GM18907 (cell line): ENCODE data around the gene PARM1.

Experiments used
- ATAC-seq: cut with Tn5 transposase; IDR thresholded peaks from one replicate; pipeline ENCODE4 v1.9.1; 2021; ENCODE audit warnings: mild to moderate bottlenecking, moderate library complexity; ENCODE audit not compliant: unreplicated experiment

PARM1 gene

DNA sequence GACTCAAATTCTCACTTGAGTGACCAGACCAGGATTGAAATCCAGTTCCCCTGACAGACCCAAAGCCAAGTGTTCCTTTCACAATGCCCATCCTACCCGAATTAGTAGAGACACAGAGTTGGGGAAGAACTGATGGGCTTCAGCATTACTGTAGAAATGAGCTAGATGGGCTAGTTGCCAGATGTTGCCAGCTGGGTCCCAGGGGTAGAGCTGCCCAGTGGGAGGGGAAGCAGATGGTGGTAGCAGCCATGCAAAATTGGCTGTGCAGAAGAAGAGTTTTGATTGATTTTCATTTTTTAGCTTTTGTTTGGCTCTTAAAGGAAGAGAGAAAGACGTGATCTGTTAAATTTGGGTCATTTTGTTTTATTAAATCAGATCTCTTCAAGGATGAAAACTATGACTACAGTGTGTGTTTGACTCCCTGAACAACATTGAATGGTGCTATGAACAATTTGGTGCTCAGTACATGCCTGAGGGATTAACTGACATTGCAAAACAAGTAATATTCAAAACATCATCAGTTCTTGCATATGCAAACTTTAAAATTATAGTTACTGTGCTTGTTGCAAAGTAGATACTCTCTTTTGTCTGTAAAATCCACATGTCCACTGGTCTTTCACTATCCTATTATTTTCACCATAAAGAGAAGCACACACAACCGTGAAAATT lies 86.0 kb downstream of the PARM1 start:
- ATAC-seq: no peak

DNA sequence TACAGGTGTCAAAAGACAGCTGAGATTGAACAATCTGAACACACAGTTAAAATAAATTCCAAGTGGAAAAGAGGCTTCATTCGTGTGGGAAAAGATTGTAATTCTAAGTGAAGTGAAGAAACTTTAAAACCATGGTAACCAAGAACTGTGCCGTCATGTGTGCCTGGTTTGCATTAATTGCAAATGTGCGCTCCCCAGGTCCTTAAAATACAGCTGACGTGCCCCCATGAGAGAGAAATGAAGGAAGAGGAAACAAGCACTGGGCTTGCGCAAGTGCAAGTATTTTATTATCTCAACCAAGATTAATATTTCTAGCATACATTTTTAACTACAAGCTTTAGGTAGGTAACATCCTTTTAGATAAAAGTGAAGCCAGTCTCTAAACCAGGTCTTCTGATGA lies 92.5 kb downstream of the PARM1 start:
- ATAC-seq: no peak

DNA sequence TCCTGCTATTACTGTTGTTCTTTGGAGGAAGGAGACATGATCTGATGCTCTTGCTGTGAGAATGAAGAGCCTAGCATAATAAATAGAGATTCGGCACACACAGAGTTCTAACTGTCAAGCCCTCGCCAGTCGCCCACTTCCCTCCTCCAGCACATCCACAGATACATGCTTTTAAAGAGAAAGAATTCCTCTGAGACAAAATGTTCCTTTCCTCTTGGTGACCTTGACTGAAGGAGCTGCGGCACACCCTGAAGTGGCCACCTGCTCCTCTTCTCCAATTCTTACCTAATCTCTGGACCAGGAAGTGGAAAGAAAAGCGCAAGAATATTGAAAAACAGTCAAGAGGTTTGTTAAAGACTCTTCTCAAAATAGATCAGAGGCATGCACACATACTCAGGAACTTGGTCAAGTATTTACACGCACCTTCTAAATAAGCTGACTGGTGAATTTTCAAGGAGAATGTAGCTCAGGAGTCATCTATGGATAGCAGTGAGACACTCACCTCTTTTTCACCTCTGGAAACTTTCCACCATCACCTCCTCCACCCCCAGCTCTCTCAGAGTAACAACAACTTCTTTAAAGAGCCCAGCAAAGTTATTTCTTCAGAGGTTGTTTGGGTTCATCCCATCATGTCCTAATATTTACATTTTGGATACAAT lies 95.4 kb downstream of the PARM1 start:
- no peak for ATAC-seq

DNA sequence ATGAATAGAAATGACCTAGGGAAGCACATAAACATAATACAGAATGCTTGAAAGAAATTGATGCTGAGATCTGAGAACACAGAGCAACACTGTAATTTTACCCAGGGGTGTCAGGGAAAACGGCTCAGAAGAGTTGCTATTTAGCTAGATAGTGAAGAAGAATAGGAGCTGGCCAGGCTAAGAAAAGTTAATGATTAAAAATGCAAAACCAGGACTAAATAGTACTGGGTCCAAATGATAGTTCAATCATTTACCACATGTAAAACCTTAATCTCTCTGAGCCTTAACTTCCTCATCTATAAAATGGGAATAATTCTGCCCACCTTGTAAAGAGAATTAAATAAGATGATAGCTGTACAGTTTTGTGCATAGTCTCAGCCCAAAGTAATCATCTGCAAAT lies 97.1 kb downstream of the PARM1 start:
- ATAC-seq: no peak

DNA sequence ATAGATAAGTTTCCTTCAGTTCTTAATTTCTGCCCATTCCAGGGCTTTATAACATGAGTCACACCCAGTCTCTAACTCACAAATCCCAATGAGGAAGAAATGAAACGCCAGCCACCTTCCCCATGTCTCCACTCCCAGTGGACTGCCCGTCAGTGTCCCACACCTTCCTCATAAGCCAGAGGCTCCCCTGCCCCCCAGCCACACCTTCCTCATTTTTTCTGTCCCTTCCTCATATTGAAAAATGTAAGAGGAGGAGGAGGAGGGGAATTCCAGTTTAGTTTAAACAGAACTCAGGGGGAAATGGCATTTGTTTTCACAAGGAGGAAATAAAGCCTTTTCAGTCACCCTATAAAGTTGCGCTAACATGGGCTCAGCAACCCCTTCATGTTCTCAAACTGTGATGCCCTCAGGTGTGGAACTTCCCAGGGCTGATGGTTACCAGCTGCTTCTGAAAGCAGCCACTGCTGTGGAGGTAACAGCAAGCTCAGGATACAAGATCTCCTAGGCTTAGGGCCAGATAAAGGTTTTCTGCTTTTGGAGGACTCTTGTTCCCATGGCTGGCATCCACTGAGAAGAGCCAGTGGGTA lies 97.8 kb downstream of the PARM1 start:
- no peak for ATAC-seq

DNA sequence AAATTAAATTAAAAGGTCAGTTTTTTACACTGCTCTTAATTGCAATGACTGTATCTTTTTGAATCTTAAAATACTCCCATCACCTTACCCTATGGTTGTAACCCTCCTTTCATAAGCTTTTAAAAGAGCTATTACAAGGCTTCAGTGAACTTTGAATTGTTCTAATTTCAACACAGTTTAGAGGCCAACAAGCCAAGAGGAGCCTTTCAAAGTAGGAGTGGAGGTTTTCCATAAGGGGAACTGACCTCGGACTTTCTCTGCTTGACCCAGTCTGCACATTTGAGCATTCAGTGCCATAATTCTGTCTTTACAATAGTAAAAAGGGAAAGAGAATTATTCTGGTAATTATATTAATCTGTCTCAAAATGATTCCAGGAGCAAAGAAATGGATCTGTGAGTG lies 98.9 kb downstream of the PARM1 start:
- ATAC-seq: no peak

DNA sequence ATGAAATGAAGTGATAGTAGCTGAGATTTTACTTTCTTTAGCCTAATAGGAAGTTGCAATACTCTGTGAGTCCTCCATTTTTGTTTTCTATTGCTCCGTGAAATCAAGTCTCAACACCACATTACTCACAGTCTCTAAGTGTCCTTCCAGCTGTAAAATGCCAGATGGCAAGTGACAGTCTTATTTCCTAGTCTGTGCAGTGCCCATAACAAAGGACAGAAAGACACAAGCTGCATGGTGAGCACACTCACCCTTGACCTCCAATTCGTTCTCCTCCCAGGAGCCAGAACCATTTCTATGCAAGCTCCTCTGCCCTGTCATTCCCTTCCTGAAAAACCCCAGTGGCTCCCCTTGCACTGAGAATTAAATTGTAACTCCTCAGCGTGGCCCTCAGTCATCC lies 101.6 kb downstream of the PARM1 start:
- ATAC-seq: no peak

DNA sequence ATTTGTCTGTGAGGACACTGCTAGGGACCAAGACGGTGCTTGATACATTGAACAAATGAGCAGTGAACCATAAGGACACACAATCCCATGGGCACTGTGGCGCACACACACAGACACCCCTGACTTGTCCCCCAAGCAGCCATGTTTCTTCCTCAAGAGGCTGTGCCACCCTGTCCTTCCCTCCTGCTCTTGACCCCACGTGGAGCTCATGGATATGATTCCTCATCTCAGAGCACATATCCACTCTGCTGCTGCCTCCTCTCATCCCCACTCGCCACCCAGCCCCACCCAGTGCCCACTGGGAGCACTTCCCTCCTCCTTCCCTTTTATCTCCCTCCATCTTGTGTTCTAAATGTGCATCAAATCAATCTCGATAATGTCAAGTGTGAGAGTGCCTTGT lies 102.4 kb downstream of the PARM1 start:
- ATAC-seq: no peak

DNA sequence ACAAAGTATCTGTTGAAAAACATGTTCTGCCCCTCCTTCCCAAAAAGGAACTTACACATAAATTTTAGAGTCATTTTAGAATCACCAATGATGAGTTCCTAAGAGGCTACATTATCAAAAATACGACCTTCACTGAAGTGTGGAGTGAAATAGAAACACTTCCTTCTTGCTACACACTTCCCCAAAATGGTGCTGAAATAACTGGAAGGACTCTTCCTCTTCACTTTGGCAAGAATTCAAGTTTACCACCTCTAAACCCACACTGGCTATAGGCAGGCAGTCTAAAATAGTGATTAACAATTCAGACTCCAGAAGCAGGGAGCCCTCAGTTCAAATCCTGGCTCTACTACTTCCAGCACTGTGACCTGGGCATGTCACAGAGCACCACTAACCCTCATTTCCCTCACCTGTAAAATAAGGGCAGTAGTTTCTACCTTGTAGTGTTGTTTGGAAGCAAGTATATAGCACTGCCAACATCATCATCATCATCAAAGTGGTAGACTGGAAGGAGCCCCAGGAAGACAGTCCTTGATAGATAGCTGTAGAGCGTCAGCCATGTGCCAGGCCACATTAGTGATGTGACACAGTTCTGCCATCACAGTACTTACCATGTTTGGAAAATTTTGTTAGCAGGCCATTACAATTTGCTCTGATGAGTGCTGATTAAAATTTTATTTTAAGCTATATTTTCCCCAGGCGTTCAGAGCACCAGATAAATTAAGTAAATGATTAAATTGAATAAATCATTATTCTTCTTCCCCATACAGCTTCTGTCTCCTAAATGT lies 103.3 kb downstream of the PARM1 start:
- no peak for ATAC-seq

DNA sequence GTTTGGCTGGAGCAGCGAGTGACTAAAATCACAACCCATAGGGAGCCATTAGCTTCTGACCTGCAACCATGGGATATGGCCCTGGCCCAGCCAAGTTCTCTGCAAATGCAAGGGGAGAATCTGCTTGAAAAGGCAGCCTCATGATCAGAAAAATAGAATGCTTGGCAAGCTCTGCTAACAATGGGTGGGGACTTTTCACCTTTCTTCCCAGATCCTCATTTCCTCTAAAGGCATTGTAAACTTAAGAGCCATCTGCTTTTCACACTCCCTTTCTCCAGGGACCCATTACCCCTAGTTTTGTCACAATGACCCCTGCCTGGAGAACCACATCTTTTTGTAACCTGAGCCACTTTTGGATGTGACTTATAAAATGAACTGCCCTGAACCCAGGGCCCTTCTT lies 104.3 kb downstream of the PARM1 start:
- no peak for ATAC-seq

DNA sequence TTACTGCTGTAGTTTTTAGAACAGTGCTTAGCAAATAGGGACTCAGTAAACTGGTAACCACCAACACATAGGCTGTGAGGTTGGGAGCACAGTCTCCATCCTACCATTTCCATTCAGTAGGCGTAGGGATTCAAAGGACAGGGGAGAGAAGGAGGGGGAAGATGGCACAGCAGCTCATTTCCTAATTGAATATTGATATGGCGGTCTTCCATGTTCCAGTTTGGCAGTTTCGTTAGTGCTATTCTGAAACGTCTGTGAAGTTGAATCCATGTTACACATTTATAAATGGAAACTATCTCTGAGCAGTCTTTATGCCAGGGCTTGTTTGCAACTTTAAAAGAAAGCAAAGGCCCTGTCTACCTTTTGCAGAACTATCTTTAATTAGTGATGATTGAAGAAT lies 105.5 kb downstream of the PARM1 start:
- ATAC-seq: no peak

DNA sequence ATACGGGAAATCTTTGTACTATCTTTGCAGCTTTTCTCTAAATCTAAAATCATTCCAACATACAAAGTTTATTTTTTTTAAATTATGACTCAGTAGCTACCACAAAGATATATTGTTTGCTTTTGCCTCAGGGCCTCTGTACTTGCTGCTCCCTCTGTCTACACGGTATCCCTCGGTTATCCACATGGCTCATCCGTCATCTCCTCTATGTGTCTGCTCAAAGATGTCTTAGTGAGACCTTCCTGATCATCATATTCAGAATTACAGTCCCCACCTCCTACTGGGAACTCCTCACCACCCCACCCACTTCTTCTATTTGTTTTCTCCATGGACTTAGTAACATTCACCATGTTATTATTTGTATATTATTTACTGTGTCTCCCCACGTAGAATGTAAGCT lies 107.8 kb downstream of the PARM1 start:
- no peak for ATAC-seq

DNA sequence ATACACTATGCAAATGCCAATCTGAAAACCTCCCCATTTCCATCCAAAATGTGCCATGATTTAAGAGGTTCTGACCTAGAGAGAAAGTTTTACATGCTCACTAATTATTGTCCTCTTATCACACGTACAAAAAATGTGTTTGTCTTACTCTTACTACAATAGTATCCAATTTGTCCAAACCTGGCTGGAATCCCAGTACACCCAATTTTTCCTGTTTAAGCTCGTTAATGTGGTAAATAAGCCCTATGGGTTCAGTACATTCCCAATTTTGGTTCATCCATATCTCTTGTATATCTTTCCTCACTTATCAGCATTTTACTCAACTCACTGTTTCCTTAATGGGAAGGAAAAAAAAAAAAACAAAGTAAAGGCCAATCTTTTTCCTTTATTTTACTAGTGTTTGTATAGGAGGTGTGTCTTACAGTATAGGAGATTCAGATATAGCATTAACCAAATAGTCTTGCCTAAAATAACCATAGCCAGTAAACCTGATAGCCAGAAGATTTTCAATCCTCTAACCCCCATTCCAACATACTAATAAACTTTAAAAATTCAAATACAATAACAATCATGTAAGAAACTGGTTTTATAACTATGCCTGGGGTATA lies 109.8 kb downstream of the PARM1 start:
- ATAC-seq: no peak

DNA sequence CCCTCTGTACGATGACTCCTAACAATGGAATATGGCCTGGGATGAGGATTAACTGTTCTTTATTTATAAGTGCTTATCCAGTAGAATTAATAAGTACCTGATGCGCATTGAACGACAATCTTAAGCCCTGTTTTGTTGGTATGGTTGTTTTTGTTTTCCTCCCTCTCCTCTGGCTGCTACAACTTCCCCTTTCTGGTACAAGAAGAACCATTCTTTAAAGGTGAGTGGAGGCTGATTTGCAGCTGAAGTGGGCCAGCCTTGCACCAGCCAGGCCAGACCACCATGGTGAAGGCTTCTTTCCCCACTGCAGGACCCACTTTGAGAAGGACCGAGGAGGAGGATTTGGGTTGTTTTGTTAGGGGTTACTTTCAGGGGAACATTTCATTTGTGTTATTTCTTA lies 113.3 kb downstream of the PARM1 start:
- no peak for ATAC-seq

DNA sequence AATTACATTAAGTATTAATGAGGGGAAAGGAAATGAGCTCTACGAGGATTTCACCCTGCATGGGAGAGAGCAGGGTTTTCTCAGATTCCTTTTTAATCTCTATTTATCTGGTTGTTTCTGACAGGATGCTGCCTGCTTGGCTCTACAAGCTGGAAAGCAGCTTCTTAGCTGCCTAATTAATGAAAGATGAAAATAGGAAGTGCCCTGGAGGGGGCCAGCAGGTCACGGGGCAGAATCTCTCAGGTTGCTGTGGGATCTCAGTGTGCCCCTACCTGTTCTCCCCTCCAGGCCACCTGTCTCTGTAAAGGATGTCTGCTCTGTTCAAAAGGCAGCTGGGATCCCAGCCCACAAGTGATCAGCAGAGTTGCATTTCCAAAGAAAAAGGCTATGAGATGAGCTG lies 113.7 kb downstream of the PARM1 start:
- no peak for ATAC-seq

DNA sequence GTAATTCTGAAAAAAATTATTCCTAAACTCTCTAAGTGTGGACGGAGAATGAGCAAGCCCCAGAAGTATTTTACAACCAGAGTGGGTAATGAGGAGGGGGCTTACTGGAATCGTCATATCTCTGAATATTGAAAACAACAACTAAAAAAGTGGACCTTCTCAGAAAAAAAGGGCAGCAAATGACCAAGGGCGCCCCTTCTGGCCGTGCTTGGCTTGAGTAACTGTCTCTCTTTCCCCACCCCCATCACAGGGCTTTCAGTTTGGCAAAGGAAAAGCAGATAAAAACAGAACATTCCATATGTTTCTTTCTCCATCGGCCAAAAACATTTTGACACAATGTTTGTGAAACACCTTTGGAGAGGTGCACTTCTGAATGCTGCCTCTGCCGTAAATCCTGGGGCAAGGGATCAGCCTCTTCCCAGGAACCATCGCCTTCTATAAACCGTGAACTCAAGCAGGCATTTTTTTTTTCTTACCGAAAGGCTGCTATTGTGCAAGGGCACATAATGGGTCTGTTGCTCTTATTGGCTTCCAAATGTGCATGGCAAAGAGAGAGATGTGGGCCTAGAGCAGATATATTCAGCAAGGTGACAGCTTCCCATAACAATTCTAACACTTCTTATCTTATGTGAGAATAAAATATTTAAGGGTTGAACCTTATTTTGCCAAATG lies 115.4 kb downstream of the PARM1 start:
- no peak for ATAC-seq

DNA sequence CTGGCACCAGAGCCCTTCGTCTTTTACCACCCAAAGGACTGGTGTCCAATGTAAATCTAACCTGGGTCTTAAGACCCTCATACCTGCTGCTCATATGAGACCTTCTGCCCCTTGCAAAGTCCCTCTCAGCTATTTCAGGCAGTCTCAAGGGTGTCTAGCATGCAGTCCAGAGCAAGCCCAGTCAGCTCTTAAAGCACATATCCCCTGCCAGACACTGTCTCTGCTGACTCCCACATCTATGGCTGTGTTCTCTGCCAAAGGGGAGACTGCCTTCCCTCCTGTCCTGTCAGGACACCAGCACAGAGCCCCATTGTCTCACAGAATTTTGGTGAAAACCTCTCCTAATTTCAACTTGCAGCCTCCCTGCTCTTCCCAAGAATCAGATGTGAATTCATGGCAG lies 118.5 kb downstream of the PARM1 start:
- ATAC-seq: no peak

DNA sequence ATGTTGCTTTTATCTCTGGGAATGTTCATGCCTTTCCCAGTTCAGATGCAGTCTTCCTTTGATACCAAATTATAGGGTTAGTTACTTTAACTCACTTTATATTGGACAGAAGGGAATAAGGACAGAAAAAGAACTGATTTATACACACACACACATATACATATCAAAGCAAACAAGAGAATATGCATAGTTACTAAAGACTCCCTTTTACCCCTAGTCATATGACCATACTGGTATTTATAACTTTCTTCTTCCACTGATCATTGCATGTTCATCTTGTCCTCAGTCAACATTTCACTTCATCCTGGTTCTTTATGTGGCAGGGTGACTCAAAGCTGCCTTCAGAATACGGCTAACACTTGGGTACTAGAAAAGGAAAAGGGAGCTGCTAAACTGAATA lies 120.4 kb downstream of the PARM1 start:
- ATAC-seq: no peak

DNA sequence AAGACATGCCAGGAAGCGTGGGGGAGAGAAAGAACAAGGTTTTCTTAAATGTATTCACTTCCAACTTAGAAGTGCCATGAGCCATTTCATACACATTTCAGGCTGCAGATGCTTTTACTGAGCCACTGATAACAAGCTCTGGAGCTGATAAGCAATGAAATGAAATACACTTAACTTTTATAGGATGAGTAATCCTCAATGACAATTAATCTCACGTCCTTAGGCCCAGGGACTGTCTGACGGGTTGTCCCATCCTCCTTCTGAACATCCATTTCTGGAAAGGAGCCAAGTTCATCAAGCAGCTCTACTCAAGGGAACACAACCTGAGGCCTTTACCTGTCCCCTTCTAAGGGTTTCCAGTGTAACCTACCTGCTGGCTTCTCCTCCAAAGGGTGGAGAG lies 121.2 kb downstream of the PARM1 start:
- no peak for ATAC-seq

DNA sequence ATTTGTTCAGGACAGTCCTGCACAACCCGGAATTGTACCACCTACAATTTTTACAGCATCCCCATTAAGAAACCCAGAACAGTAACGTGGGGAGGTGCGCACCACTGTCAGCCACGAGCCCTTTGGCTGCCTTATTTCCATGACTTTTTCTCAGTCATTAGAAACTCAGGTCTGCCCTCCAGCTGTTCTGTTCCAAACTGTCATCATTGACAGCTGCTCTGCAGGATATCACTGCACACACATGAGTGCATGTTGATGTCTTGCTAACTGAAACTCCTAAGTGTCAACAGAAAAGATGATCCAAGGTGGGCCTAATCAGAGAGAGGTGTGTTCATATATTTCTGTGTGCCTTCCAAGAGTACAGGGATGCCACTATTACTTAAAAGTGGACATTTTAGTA lies 123.4 kb downstream of the PARM1 start:
- ATAC-seq: no peak

DNA sequence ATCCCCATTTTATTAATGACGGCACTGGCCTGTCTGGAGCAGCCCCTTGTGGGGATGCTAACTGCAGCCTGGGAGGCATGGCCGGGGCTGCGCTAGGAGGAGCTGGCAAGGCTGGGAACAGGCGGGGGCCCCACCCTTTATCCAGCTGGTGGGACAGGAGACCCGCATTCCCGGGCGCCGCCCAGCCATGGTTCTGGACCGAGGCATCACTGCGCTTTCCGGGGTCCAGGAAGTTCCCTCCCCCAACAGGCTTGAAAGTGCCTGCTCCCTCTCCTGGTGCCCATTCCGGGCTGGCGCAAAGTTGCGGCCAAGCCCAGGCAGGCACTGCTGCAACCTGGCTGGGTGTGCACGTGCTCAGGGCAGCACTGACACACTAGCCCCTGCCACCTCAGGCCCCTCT lies 124.5 kb downstream of the PARM1 start:
- no peak for ATAC-seq
